ENCODE measurements around the gene TSPAN18. TPM values are rescaled to one million over a fixed set of nuclear protein-coding genes. Genes with fewer than 3 reads are reported as not detected.

The TSPAN18 gene
- total RNA-seq, 1 donor from 2014 or later, result 31.7 TPM

GRCh38 chr11:44727373-44728287 lies 868 bp downstream of the TSPAN18 start:
- Mint-ChIP-seq H3K4me1 (ENCODE audit: low read depth, unreplicated experiment) (peaks cover 23% of the 10 kb centered on the region), H3K36me3 (ENCODE audit: low read depth, unreplicated experiment) (peaks cover 2% of the 10 kb centered on the region), H3K27me3 (ENCODE audit: low read depth, unreplicated experiment) (peaks cover 30% of the 10 kb centered on the region), H3K27ac (ENCODE audit: unreplicated experiment) (no peak overlapping the region), H3K4me3 (ENCODE audit: unreplicated experiment) (peak overlapping the region; percentile 87), H3K9me3 (ENCODE audit: unreplicated experiment) (no peaks in the 10 kb centered on the region)
- Histone ChIP-seq H3K4me2 (ENCODE audit: low read length) (peak overlapping the region; percentile 85), H3K79me2 (ENCODE audit: insufficient read depth, low read length) (no peaks in the 10 kb centered on the region), H3K9me3 (ENCODE audit: insufficient read depth, low read depth, low read length) (no peaks in the 10 kb centered on the region), H3K9ac (ENCODE audit: low read length) (peak overlapping the region; percentile 27), H3K4me1 (ENCODE audit: insufficient read depth, low read length) (no peaks in the 10 kb centered on the region), H3K27me3 (ENCODE audit: insufficient read depth, low read length) (peaks cover 38% of the 10 kb centered on the region), H2AFZ (ENCODE audit: low read depth, low read length) (peak overlapping the region; percentile 78), H3K27ac (ENCODE audit: low read depth, low read length) (no peak overlapping the region), H3K36me3 (ENCODE audit: insufficient read depth, low read length) (no peaks in the 10 kb centered on the region), H3K4me3 (ENCODE audit: insufficient read depth, low read depth, low read length) (peak overlapping the region; percentile 55), H4K20me1 (ENCODE audit: insufficient read depth, low read length) (no peaks in the 10 kb centered on the region)
- TF ChIP-seq, protein P1, sequence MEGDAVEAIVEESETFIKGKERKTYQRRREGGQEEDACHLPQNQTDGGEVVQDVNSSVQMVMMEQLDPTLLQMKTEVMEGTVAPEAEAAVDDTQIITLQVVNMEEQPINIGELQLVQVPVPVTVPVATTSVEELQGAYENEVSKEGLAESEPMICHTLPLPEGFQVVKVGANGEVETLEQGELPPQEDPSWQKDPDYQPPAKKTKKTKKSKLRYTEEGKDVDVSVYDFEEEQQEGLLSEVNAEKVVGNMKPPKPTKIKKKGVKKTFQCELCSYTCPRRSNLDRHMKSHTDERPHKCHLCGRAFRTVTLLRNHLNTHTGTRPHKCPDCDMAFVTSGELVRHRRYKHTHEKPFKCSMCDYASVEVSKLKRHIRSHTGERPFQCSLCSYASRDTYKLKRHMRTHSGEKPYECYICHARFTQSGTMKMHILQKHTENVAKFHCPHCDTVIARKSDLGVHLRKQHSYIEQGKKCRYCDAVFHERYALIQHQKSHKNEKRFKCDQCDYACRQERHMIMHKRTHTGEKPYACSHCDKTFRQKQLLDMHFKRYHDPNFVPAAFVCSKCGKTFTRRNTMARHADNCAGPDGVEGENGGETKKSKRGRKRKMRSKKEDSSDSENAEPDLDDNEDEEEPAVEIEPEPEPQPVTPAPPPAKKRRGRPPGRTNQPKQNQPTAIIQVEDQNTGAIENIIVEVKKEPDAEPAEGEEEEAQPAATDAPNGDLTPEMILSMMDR (IDR thresholded peaks at IDR 0.05; ENCODE audit: insufficient read depth, low read depth, low read length), result peak; percentile 41
- peak; percentile 89 for TF ChIP-seq EZH2 (IDR thresholded peaks at IDR 0.05; ENCODE audit: insufficient read depth, low read length)
- FAIRE-seq, result no peak
- DNase-seq (ENCODE audit: low read depth), result peak; percentile 53

- peaks cover 27% of the 10 kb centered on the region for H3K27me3 Mint-ChIP-seq (ENCODE audit: low read depth, unreplicated experiment)
These were observed 1.7 kb downstream of the TSPAN18 start for GRCh38 chr11:44728491-44728910.

More at GRCh38 chr11:44728491-44728910, 1.7 kb downstream of the TSPAN18 start:
- FAIRE-seq (no peak), DNase-seq (ENCODE audit: low read depth) (no peak)
- peaks cover 3% of the 10 kb centered on the region for H3K36me3 Mint-ChIP-seq (ENCODE audit: low read depth, unreplicated experiment)
- no peaks in the 10 kb centered on the region for H3K4me1 ChIP-seq (ENCODE audit: insufficient read depth, low read length)
- H4K20me1 ChIP-seq (ENCODE audit: insufficient read depth, low read length), result no peaks in the 10 kb centered on the region
- no peaks in the 10 kb centered on the region for H3K9me3 Mint-ChIP-seq (ENCODE audit: unreplicated experiment)
- TF ChIP-seq, protein P1 (IDR thresholded peaks at IDR 0.05; ENCODE audit: insufficient read depth, low read depth, low read length), result no peak
- TF ChIP-seq EZH2 (IDR thresholded peaks at IDR 0.05; ENCODE audit: insufficient read depth, low read length), result no peak
- no peak overlapping the region for H3K27ac ChIP-seq (ENCODE audit: low read depth, low read length)
- no peak overlapping the region for H2AFZ ChIP-seq (ENCODE audit: low read depth, low read length)
- no peak overlapping the region for H3K4me3 ChIP-seq (ENCODE audit: insufficient read depth, low read depth, low read length)
- H3K4me2 ChIP-seq (ENCODE audit: low read length), result peak overlapping the region; percentile 85
- no peaks in the 10 kb centered on the region for H3K9me3 ChIP-seq (ENCODE audit: insufficient read depth, low read depth, low read length)
- H3K27ac Mint-ChIP-seq (ENCODE audit: unreplicated experiment), result peak overlapping the region; percentile 28
- H3K79me2 ChIP-seq (ENCODE audit: insufficient read depth, low read length), result no peaks in the 10 kb centered on the region
- H3K9ac ChIP-seq (ENCODE audit: low read length), result no peak overlapping the region
- peak overlapping the region; percentile 87 for H3K4me3 Mint-ChIP-seq (ENCODE audit: unreplicated experiment)
- H3K36me3 ChIP-seq (ENCODE audit: insufficient read depth, low read length), result no peaks in the 10 kb centered on the region
- peaks cover 42% of the 10 kb centered on the region for H3K27me3 ChIP-seq (ENCODE audit: insufficient read depth, low read length)
- peaks cover 23% of the 10 kb centered on the region for H3K4me1 Mint-ChIP-seq (ENCODE audit: low read depth, unreplicated experiment)
